Endothelial cell of umbilical vein (primary cell): Measurements from ENCODE around the gene ZNRF3.

ENCODE experiments used
- EZH2 ChIP-seq: IDR thresholded peaks from 2 replicates; pipeline ENCODE4 v1.6.1; 2012; ENCODE audit warnings: borderline replicate concordance, low read depth, mild to moderate bottlenecking, moderate library complexity, low read length, inconsistent platforms; ENCODE audit not compliant: severe bottlenecking
- JUN ChIP-seq: IDR thresholded peaks from 2 replicates; pipeline ENCODE4 v1.6.1; 2011; ENCODE audit warnings: borderline replicate concordance, low read depth; ENCODE audit not compliant: insufficient read length, insufficient read depth
- POLR2A ChIP-seq: IDR thresholded peaks from 2 replicates; pipeline ENCODE4 v1.6.1; 2012; ENCODE audit warnings: low read depth, mild to moderate bottlenecking, control low read depth, low read length
- POLR2AphosphoS5 ChIP-seq: IDR thresholded peaks from 2 replicates; pipeline ENCODE4 v1.6.1; 2012; ENCODE audit warnings: low read depth, mild to moderate bottlenecking, control low read depth, low read length, moderate library complexity; ENCODE audit not compliant: insufficient read depth
- TF ChIP-seq, protein P1 (sequence below), 2 donors: IDR thresholded peaks; 1 replicate in 1 of 2; 2 replicates in 1 of 2; pipeline ENCODE4 v1.5.1; 2011; ENCODE audit warnings: low read length in 2 of 2, mild to moderate bottlenecking in 2 of 2, moderate library complexity in 2 of 2, control low read depth in 1 of 2, inconsistent platforms in 1 of 2, low read depth in 1 of 2; ENCODE audit not compliant: insufficient read depth in 1 of 2; ENCODE audit errors: extremely low read depth in 1 of 2
- TF ChIP-seq, protein P2 (sequence below): IDR thresholded peaks from 2 replicates; pipeline ENCODE4 v1.6.1; 2011; ENCODE audit not compliant: insufficient read depth, insufficient read length

DNA sequence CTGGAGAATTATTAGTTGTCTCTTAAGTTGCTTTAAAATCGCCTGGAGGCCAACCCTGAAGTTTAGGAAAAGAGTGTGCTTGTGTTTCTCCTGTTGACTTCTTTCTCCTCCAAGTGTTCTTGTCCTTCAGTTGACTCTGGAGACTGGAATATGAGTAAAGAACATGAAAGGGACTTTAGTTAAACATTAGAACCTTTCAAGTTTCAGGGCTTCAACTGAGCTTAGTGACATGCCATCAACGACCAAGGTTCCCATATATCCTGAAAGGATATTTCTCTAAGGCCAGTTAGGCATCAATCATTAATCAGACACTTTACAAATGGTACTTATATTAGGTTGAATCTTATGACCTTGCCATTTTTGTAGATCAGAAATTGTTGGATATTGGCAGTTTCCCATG is 70.0 kb downstream of the ZNRF3 start:
- no peak for TF ChIP-seq JUN
- no peak for TF ChIP-seq POLR2A
- TF ChIP-seq, protein P1, sequence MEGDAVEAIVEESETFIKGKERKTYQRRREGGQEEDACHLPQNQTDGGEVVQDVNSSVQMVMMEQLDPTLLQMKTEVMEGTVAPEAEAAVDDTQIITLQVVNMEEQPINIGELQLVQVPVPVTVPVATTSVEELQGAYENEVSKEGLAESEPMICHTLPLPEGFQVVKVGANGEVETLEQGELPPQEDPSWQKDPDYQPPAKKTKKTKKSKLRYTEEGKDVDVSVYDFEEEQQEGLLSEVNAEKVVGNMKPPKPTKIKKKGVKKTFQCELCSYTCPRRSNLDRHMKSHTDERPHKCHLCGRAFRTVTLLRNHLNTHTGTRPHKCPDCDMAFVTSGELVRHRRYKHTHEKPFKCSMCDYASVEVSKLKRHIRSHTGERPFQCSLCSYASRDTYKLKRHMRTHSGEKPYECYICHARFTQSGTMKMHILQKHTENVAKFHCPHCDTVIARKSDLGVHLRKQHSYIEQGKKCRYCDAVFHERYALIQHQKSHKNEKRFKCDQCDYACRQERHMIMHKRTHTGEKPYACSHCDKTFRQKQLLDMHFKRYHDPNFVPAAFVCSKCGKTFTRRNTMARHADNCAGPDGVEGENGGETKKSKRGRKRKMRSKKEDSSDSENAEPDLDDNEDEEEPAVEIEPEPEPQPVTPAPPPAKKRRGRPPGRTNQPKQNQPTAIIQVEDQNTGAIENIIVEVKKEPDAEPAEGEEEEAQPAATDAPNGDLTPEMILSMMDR (IDR thresholded peaks at IDR 0.05; ENCODE audit: extremely low read depth in 1 of 2, insufficient read depth in 1 of 2, low read depth in 1 of 2, low read length in 2 of 2), result no peak
- TF ChIP-seq, protein P2, sequence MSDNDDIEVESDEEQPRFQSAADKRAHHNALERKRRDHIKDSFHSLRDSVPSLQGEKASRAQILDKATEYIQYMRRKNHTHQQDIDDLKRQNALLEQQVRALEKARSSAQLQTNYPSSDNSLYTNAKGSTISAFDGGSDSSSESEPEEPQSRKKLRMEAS, result no peak
- no peak for TF ChIP-seq EZH2
- no peak for TF ChIP-seq POLR2AphosphoS5
